ENCODE results near the gene SETD9.

DNA sequence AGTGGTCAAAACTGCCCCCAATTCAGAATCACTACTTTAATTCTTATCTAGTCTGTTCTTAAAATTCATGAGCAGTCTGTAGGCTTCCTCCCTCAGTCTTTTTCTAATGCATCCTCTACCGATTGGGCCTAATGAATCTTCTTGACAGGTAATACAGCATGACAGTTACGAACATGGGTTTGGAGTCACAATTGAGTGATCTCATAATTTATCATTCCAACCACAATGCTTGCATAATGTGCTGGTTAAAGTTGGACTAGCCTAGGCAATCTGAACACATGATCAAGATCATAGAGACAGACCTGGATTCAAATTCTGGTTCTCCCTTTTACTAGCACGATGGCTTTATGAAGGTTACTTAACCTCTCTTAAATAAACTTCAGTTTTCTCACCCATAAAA, 33.1 kb upstream of the SETD9 start:
- TF ChIP-seq, protein P1, sequence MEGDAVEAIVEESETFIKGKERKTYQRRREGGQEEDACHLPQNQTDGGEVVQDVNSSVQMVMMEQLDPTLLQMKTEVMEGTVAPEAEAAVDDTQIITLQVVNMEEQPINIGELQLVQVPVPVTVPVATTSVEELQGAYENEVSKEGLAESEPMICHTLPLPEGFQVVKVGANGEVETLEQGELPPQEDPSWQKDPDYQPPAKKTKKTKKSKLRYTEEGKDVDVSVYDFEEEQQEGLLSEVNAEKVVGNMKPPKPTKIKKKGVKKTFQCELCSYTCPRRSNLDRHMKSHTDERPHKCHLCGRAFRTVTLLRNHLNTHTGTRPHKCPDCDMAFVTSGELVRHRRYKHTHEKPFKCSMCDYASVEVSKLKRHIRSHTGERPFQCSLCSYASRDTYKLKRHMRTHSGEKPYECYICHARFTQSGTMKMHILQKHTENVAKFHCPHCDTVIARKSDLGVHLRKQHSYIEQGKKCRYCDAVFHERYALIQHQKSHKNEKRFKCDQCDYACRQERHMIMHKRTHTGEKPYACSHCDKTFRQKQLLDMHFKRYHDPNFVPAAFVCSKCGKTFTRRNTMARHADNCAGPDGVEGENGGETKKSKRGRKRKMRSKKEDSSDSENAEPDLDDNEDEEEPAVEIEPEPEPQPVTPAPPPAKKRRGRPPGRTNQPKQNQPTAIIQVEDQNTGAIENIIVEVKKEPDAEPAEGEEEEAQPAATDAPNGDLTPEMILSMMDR (IDR thresholded peaks at IDR 0.05; ENCODE audit: insufficient read depth, low read depth, low read length) = no peak
- TF ChIP-seq EZH2 (IDR thresholded peaks at IDR 0.05; ENCODE audit: insufficient read depth, low read length) = no peak

All from astrocyte (in vitro differentiated cells and primary cell).